Mesodermal cell (in vitro differentiated cells): Measurements from ENCODE around the gene IQCF2.
"Not testable (repeated sequence)": the region's sequence is repeated elsewhere in the genome, so short reads cannot be mapped to it uniquely, and the experiment has no call there.

ENCODE experiments used
- H3K27ac ChIP-seq: 2 replicates; pipeline ENCODE4 v1.7.0; 2013; ENCODE audit warnings: mild to moderate bottlenecking, low read depth, low read length, moderate library complexity; ENCODE audit not compliant: severe bottlenecking
- H3K36me3 ChIP-seq: 2 replicates; pipeline ENCODE4 v1.7.1; 2013; ENCODE audit warnings: mild to moderate bottlenecking, low read length, moderate library complexity; ENCODE audit not compliant: control insufficient read depth, insufficient read depth
- H3K4me1 ChIP-seq: one replicate; pipeline ENCODE4 v1.7.1; 2013; ENCODE audit warnings: mild to moderate bottlenecking, low read length; ENCODE audit not compliant: insufficient read depth, control insufficient read depth, poor library complexity, severe bottlenecking
- H3K4me3 ChIP-seq: 2 replicates; pipeline ENCODE4 v1.7.0; 2013; ENCODE audit warnings: low read length, control low read depth, mild to moderate bottlenecking; ENCODE audit not compliant: insufficient read depth, poor library complexity, severe bottlenecking; ENCODE audit errors: extremely low read depth
- H3K9me3 ChIP-seq: 2 replicates; pipeline ENCODE4 v1.7.1; 2013; ENCODE audit warnings: mild to moderate bottlenecking, low read length, moderate library complexity; ENCODE audit not compliant: control insufficient read depth
- WGBS, 2 experiments: methylation state at CpG; one replicate each; pipeline ENCODE4 v1.1.5; 2013; ENCODE audit warnings: missing lambda C conversion rate in 2 of 2; ENCODE audit not compliant: insufficient coverage in 2 of 2; 5-methylcytosine and 5-hydroxymethylcytosine counted together

Gene IQCF2

DNA sequence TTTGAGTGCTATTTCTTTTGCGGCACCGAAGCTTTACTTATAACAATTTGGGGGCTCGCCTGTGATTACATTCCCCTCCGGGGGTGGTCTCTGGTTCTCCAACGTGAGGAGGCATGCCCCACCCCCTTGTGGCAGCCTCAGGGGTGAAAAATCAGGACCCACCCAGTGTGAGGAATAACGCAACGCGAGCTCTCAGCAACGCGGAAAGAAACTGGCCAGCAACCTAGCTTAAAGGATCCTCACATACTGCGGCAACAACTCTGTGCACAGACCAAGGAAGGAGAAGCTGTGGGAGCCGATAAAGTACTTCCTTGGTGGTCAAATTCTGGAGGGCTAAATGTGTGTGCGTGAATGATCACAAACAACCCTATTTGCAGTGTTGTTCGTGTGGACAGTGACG is 36.0 kb downstream of the IQCF2 start:
- Histone ChIP-seq H3K27ac (no peak overlapping the region), H3K36me3 (no peaks in the 10 kb centered on the region), H3K4me3 (no peak overlapping the region), H3K9me3 (no peaks in the 10 kb centered on the region), H3K4me1 (no peaks in the 10 kb centered on the region)
- WGBS, 2 experiments: 88% methylated on average over 6 to 10 of the region's 15 CpGs

DNA sequence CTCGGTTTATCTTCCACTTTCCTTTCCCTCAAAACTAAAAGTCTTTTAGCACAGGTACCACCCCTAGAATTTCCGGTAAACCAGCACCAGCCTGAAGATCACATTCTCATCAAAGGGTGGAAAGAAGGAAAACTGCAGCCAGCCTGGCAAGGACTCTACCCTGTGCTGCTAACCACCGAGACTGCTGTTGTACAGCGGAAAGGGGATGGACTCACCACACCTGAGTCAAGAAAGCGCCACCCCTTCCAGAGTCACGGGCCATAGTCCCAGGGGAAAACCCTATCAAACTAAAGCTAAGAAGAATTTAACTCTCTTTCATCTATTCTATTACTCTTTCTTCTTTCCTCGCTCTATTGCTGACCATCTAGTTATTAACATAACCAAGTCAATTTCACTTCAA is 38.6 kb downstream of the IQCF2 start:
- not testable (repeated sequence) for H3K36me3 ChIP-seq, H3K27ac ChIP-seq, H3K4me3 ChIP-seq, H3K9me3 ChIP-seq, H3K4me1 ChIP-seq
- WGBS, 2 experiments: 72 to 87% methylated on average over 2 to 6 of the region's 7 CpGs

DNA sequence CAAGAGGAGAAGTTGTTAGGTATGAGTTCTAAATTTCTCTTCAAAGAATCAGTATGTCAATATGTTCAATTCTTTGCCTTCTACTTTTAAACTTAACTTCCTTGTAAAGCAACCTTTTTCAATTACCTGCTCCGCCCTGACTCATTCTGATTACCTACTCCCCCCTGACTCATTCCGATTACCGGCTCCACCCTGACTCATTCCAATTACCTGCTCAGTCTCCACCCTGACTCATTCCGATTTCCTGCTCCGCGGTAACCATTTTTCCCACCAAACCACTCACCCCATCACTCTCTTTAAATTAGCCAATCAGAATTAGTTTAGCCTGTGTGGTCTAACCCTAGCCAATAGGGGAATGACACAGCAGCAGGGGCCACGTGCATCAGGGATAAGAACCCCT is 40.9 kb downstream of the IQCF2 start:
- H3K36me3 ChIP-seq, H3K27ac ChIP-seq, H3K4me3 ChIP-seq, H3K9me3 ChIP-seq, H3K4me1 ChIP-seq: not testable (repeated sequence)
- 60 to 79% methylated on average over 3 to 6 of the region's 7 CpGs for WGBS, 2 experiments

DNA sequence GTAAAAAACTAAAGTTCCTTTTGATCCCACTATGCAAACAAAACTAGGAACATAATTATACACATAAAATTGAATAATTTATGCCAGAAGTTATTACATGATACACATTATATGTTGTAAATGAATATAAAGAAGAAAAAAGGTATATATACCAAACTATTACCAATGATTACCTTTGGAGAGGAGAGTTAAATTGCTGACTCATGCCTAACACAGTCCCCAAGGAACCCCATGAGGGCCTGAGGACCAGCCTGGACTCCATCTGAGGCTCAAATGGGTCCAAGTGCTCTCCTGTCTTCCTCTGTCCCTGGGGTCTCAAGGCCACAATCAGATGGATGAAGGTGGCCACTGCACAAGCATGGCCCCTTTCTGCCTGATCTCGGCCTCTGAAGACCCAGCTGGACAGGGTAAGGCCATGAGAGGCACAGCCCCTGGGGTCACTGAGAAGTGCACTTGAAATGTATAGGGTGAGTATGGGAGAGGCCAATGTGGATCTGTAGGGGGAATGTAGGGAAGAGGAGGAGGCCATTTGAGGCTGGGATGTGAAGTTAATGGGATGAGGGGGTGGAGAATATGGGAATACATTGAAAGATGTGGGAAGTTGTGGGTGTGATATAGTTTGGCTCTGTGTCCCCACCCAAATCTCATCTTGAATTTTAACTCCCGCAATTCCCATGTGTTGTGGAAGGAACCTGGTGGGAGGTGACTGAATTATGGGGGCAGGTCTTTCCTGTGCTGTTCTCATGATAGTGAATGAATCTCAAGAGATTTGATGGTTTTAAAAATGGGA is 42.8 kb downstream of the IQCF2 start:
- no peaks in the 10 kb centered on the region for H3K9me3 ChIP-seq
- no peaks in the 10 kb centered on the region for H3K36me3 ChIP-seq
- WGBS, 2 experiments: 100% methylated on average over 1 of the region's 2 CpGs; no CpG with 5 or more reads in 1 of the 2 experiments
- H3K4me1 ChIP-seq: no peaks in the 10 kb centered on the region
- H3K4me3 ChIP-seq: no peak overlapping the region
- no peak overlapping the region for H3K27ac ChIP-seq

DNA sequence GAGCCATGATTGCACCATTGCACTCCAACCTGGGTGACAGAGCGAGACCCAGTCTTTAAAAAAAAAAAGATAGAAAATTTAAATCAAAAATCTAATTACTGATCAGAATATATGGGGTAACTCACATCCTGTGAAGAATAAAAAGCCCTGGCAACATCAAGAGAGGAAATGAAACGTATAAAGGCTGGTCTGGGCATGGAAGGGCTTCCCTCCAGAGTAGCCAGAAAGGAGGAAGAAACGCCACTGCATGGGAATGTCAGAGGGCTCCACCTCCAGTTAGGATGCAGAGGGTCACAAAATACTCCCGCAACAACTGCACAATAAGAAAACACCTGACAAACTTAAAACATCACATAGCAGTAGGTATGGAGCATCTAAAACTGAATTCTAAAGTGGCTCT is 46.6 kb downstream of the IQCF2 start:
- Histone ChIP-seq H3K27ac (no peak overlapping the region), H3K36me3 (no peaks in the 10 kb centered on the region), H3K9me3 (no peaks in the 10 kb centered on the region), H3K4me1 (no peaks in the 10 kb centered on the region), H3K4me3 (no peak overlapping the region)
- 100% methylated on average over 1 of the region's 4 CpGs for WGBS, 2 experiments
